ENCODE measurements around the gene TMTC2.

Gene TMTC2

GRCh38 chr12:82781309-82781997 lies 94.7 kb downstream of the TMTC2 start:
- no peaks in the 10 kb centered on the region for H3K27me3 ChIP-seq (replicated peaks; ENCODE audit: control insufficient read depth, insufficient read depth, low read length, poor library complexity, severe bottlenecking)
- H3K4me1 ChIP-seq (ENCODE audit: control insufficient read depth, insufficient read depth, low read length, poor library complexity, severe bottlenecking) = no peaks in the 10 kb centered on the region
- no peaks in the 10 kb centered on the region for H3K36me3 ChIP-seq (ENCODE audit: control insufficient read depth, insufficient read depth, low read length)
- no peak overlapping the region for H3K4me3 ChIP-seq (ENCODE audit: insufficient read depth, low read depth, low read length, poor library complexity, severe bottlenecking)
- DNase-seq = no peak
- no peak overlapping the region for H3K27ac ChIP-seq (ENCODE audit: insufficient read depth, low read length, poor library complexity, severe bottlenecking)
- no peaks in the 10 kb centered on the region for H3K9me3 ChIP-seq (ENCODE audit: control insufficient read depth, low read length)

- no peak for DNase-seq
- Histone ChIP-seq H3K27me3 (replicated peaks; ENCODE audit: control insufficient read depth, insufficient read depth, low read length, poor library complexity, severe bottlenecking) (no peaks in the 10 kb centered on the region), H3K27ac (ENCODE audit: insufficient read depth, low read length, poor library complexity, severe bottlenecking) (no peak overlapping the region), H3K36me3 (ENCODE audit: control insufficient read depth, insufficient read depth, low read length) (no peaks in the 10 kb centered on the region), H3K9me3 (ENCODE audit: control insufficient read depth, low read length) (no peaks in the 10 kb centered on the region), H3K4me3 (ENCODE audit: insufficient read depth, low read depth, low read length, poor library complexity, severe bottlenecking) (no peak overlapping the region), H3K4me1 (ENCODE audit: control insufficient read depth, insufficient read depth, low read length, poor library complexity, severe bottlenecking) (no peaks in the 10 kb centered on the region)
Measured at GRCh38 chr12:82783435-82783834, 96.7 kb downstream of the TMTC2 start.

GRCh38 chr12:82787016-82787415 lies 100.3 kb downstream of the TMTC2 start:
- Histone ChIP-seq H3K36me3 (ENCODE audit: control insufficient read depth, insufficient read depth, low read length) (no peaks in the 10 kb centered on the region), H3K4me1 (ENCODE audit: control insufficient read depth, insufficient read depth, low read length, poor library complexity, severe bottlenecking) (no peaks in the 10 kb centered on the region), H3K9me3 (ENCODE audit: control insufficient read depth, low read length) (no peaks in the 10 kb centered on the region), H3K27me3 (replicated peaks; ENCODE audit: control insufficient read depth, insufficient read depth, low read length, poor library complexity, severe bottlenecking) (no peaks in the 10 kb centered on the region), H3K27ac (ENCODE audit: insufficient read depth, low read length, poor library complexity, severe bottlenecking) (no peak overlapping the region), H3K4me3 (ENCODE audit: insufficient read depth, low read depth, low read length, poor library complexity, severe bottlenecking) (no peak overlapping the region)
- DNase-seq = no peak

GRCh38 chr12:82788594-82788993 lies 101.9 kb downstream of the TMTC2 start:
- Histone ChIP-seq H3K9me3 (ENCODE audit: control insufficient read depth, low read length) (no peaks in the 10 kb centered on the region), H3K27ac (ENCODE audit: insufficient read depth, low read length, poor library complexity, severe bottlenecking) (no peak overlapping the region)

GRCh38 chr12:82789674-82790073 lies 103.0 kb downstream of the TMTC2 start:
- no peak overlapping the region for H3K4me3 ChIP-seq (ENCODE audit: insufficient read depth, low read depth, low read length, poor library complexity, severe bottlenecking)

More at GRCh38 chr12:82788594-82788993, 101.9 kb downstream of the TMTC2 start:
- H3K4me3 ChIP-seq (ENCODE audit: insufficient read depth, low read depth, low read length, poor library complexity, severe bottlenecking) = no peak overlapping the region
- no peaks in the 10 kb centered on the region for H3K4me1 ChIP-seq (ENCODE audit: control insufficient read depth, insufficient read depth, low read length, poor library complexity, severe bottlenecking)
- no peaks in the 10 kb centered on the region for H3K36me3 ChIP-seq (ENCODE audit: control insufficient read depth, insufficient read depth, low read length)
- no peak for DNase-seq
- H3K27me3 ChIP-seq (replicated peaks; ENCODE audit: control insufficient read depth, insufficient read depth, low read length, poor library complexity, severe bottlenecking) = no peaks in the 10 kb centered on the region

GRCh38 chr12:82793751-82794281 lies 107.1 kb downstream of the TMTC2 start:
- H3K27ac ChIP-seq (ENCODE audit: insufficient read depth, low read length, poor library complexity, severe bottlenecking) = no peak overlapping the region
- no peak for DNase-seq

More at GRCh38 chr12:82789674-82790073, 103.0 kb downstream of the TMTC2 start:
- H3K36me3 ChIP-seq (ENCODE audit: control insufficient read depth, insufficient read depth, low read length) = no peaks in the 10 kb centered on the region
- no peak overlapping the region for H3K27ac ChIP-seq (ENCODE audit: insufficient read depth, low read length, poor library complexity, severe bottlenecking)
- DNase-seq = no peak
- no peaks in the 10 kb centered on the region for H3K27me3 ChIP-seq (replicated peaks; ENCODE audit: control insufficient read depth, insufficient read depth, low read length, poor library complexity, severe bottlenecking)
- no peaks in the 10 kb centered on the region for H3K4me1 ChIP-seq (ENCODE audit: control insufficient read depth, insufficient read depth, low read length, poor library complexity, severe bottlenecking)
- no peaks in the 10 kb centered on the region for H3K9me3 ChIP-seq (ENCODE audit: control insufficient read depth, low read length)

GRCh38 chr12:82797480-82797879 lies 110.8 kb downstream of the TMTC2 start:
- DNase-seq = no peak
- no peaks in the 10 kb centered on the region for H3K36me3 ChIP-seq (ENCODE audit: control insufficient read depth, insufficient read depth, low read length)
- no peaks in the 10 kb centered on the region for H3K4me1 ChIP-seq (ENCODE audit: control insufficient read depth, insufficient read depth, low read length, poor library complexity, severe bottlenecking)

More at GRCh38 chr12:82793751-82794281, 107.1 kb downstream of the TMTC2 start:
- H3K9me3 ChIP-seq (ENCODE audit: control insufficient read depth, low read length) = no peaks in the 10 kb centered on the region
- no peak overlapping the region for H3K4me3 ChIP-seq (ENCODE audit: insufficient read depth, low read depth, low read length, poor library complexity, severe bottlenecking)
- H3K36me3 ChIP-seq (ENCODE audit: control insufficient read depth, insufficient read depth, low read length) = no peaks in the 10 kb centered on the region
- H3K4me1 ChIP-seq (ENCODE audit: control insufficient read depth, insufficient read depth, low read length, poor library complexity, severe bottlenecking) = no peaks in the 10 kb centered on the region
- H3K27me3 ChIP-seq (replicated peaks; ENCODE audit: control insufficient read depth, insufficient read depth, low read length, poor library complexity, severe bottlenecking) = no peaks in the 10 kb centered on the region

GRCh38 chr12:82800185-82800584 lies 113.5 kb downstream of the TMTC2 start:
- Histone ChIP-seq H3K9me3 (ENCODE audit: control insufficient read depth, low read length) (no peaks in the 10 kb centered on the region), H3K4me1 (ENCODE audit: control insufficient read depth, insufficient read depth, low read length, poor library complexity, severe bottlenecking) (no peaks in the 10 kb centered on the region), H3K27me3 (replicated peaks; ENCODE audit: control insufficient read depth, insufficient read depth, low read length, poor library complexity, severe bottlenecking) (no peaks in the 10 kb centered on the region), H3K36me3 (ENCODE audit: control insufficient read depth, insufficient read depth, low read length) (no peaks in the 10 kb centered on the region), H3K27ac (ENCODE audit: insufficient read depth, low read length, poor library complexity, severe bottlenecking) (no peak overlapping the region), H3K4me3 (ENCODE audit: insufficient read depth, low read depth, low read length, poor library complexity, severe bottlenecking) (no peak overlapping the region)
- no peak for DNase-seq

More at GRCh38 chr12:82797480-82797879, 110.8 kb downstream of the TMTC2 start:
- H3K27ac ChIP-seq (ENCODE audit: insufficient read depth, low read length, poor library complexity, severe bottlenecking) = no peak overlapping the region
- H3K4me3 ChIP-seq (ENCODE audit: insufficient read depth, low read depth, low read length, poor library complexity, severe bottlenecking) = no peak overlapping the region
- no peaks in the 10 kb centered on the region for H3K9me3 ChIP-seq (ENCODE audit: control insufficient read depth, low read length)
- no peaks in the 10 kb centered on the region for H3K27me3 ChIP-seq (replicated peaks; ENCODE audit: control insufficient read depth, insufficient read depth, low read length, poor library complexity, severe bottlenecking)

GRCh38 chr12:82801951-82802610 lies 115.4 kb downstream of the TMTC2 start:
- H3K9me3 ChIP-seq (ENCODE audit: control insufficient read depth, low read length) = no peaks in the 10 kb centered on the region
- DNase-seq = no peak
- no peaks in the 10 kb centered on the region for H3K27me3 ChIP-seq (replicated peaks; ENCODE audit: control insufficient read depth, insufficient read depth, low read length, poor library complexity, severe bottlenecking)
- H3K27ac ChIP-seq (ENCODE audit: insufficient read depth, low read length, poor library complexity, severe bottlenecking) = no peak overlapping the region
- no peak overlapping the region for H3K4me3 ChIP-seq (ENCODE audit: insufficient read depth, low read depth, low read length, poor library complexity, severe bottlenecking)
- H3K36me3 ChIP-seq (ENCODE audit: control insufficient read depth, insufficient read depth, low read length) = no peaks in the 10 kb centered on the region
- no peaks in the 10 kb centered on the region for H3K4me1 ChIP-seq (ENCODE audit: control insufficient read depth, insufficient read depth, low read length, poor library complexity, severe bottlenecking)

- no peak overlapping the region for H3K4me3 ChIP-seq (ENCODE audit: insufficient read depth, low read depth, low read length, poor library complexity, severe bottlenecking)
- no peaks in the 10 kb centered on the region for H3K27me3 ChIP-seq (replicated peaks; ENCODE audit: control insufficient read depth, insufficient read depth, low read length, poor library complexity, severe bottlenecking)
- no peaks in the 10 kb centered on the region for H3K36me3 ChIP-seq (ENCODE audit: control insufficient read depth, insufficient read depth, low read length)
- no peaks in the 10 kb centered on the region for H3K4me1 ChIP-seq (ENCODE audit: control insufficient read depth, insufficient read depth, low read length, poor library complexity, severe bottlenecking)
- DNase-seq = no peak
- no peaks in the 10 kb centered on the region for H3K9me3 ChIP-seq (ENCODE audit: control insufficient read depth, low read length)
- H3K27ac ChIP-seq (ENCODE audit: insufficient read depth, low read length, poor library complexity, severe bottlenecking) = no peak overlapping the region
Measured at GRCh38 chr12:82803201-82803600, 116.5 kb downstream of the TMTC2 start.
